Measurements from ENCODE around the gene YIF1A.

- no peak for TF ChIP-seq CTCF (IDR thresholded peaks at IDR 0.05)
- TF ChIP-seq ZFX (IDR thresholded peaks at IDR 0.05; ENCODE audit: borderline replicate concordance), result no peak
Measured at GRCh38 chr11:66332371-66333219, 43.7 kb upstream of the YIF1A start.
